ENCODE measurements around the gene PVALEF. TPM values are rescaled to one million over a fixed set of nuclear protein-coding genes. Genes with fewer than 3 reads are reported as not detected.

The PVALEF gene
- total RNA-seq, 4 donors from 2014 or later: not detected

DNA sequence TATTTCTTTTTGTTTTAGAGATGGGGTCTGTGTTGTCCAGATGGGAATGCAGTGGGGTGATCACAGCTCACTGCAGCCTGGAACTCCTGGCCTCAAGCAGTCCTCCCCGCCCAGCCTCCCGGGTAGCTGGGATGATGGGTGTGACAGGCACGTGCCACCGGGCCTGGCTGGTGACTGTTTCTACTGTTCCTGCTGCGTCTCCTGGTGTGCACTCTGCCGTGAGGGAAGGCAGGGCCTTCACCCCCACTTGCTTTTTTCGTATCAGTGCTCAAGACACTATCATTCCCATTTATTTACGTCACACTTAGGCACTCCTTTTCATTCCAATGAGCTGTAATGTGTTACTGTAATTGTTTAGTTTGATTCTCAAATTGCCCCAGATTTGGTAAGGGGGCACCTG is 25.3 kb upstream of the PVALEF start:
- TF ChIP-seq CTCF (IDR thresholded peaks at IDR 0.05): no peak
- TF ChIP-seq POLR2A (IDR thresholded peaks at IDR 0.05): no peak

DNA sequence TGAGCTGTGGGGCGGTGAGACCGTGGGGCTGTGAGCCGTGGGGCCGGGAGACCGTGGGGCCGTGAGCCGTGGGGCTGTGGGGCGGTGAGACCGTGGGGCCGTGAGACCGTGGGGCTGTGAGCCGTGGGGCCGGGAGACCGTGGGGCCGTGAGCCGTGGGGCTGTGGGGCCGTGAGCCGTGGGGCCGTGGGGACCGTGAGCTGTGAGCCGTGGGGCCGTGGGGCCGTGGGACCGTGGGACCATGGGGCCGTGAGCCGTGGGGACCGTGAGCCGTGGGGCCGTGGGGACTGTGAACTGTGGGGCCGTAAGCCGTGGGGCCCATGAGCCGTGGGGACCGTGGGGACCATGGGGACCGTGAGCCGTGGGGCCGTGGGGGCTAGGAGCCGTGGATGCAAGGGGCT is 24.6 kb upstream of the PVALEF start:
- 92 to 95% methylated on average over 36 to 37 of the region's 37 CpGs for WGBS, 2 donors
- TF ChIP-seq CTCF (IDR thresholded peaks at IDR 0.05): no peak
- TF ChIP-seq POLR2A (IDR thresholded peaks at IDR 0.05): no peak
- intact Hi-C loops (cut with DNase I; ENCODE audit: low total_unique reads): no loop called here
- DNase-seq (ENCODE audit: low spot score in 2 of 2): no peak
- H3K4me3 ChIP-seq (ENCODE audit: low read depth, poor library complexity, severe bottlenecking): no peak overlapping the region

More for the DNA sequence above, 25.3 kb upstream of the PVALEF start:
- WGBS, 2 donors: 54 to 56% methylated on average over 8 of the region's 8 CpGs
- no peak overlapping the region for H3K4me3 ChIP-seq (ENCODE audit: low read depth, poor library complexity, severe bottlenecking)
- intact Hi-C loops (cut with DNase I; ENCODE audit: low total_unique reads): no loop called here
- DNase-seq (ENCODE audit: low spot score in 2 of 2): no peak

DNA sequence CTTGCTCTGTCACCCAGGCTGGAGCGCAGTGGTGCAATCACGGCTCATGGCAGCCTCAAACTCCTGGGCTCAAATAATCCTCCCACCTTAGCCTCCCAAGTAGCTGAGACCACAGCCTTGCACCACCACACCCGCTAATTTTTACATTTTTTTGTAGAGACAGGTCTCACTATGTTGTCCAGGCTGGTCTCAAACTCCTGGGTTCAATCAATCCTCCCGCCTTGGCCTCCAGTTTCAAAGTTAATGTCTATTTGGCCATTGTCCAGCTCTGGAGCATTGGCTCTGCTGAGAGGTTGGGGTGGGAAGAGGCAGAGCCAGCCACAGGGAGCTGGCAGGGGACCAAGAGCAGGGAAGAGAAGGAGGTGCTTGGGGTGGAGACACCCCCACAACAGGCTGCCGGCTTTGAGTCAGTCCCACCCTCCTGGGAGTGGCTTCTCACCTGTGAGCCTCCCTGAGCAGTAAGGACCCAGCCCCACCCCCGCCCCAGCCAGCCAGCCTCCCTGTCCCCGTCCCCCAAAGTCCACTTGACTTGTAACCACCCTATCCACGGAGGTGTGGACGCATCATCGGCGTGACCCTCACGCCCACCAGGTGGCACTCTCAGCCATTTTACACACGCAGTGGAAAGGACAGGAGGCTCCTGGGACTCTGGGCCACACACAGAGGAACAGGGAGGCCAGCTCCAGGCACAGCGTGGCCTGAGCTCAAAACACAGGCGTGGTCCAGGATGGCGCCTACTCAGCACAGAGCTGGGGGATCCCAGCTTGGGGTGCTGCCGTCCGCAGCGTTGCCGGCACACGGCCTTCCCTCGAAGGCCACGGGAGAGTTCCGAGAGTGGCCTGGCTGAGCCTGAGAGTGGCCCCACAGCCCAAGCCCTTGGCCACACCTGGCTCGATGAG is 22.8 kb upstream of the PVALEF start:
- intact Hi-C loops (cut with DNase I; ENCODE audit: low total_unique reads): no loop called here
- 30 to 31% methylated on average over 13 to 14 of the region's 25 CpGs for WGBS, 2 donors
- TF ChIP-seq POLR2A (IDR thresholded peaks at IDR 0.05): no peak
- TF ChIP-seq CTCF (IDR thresholded peaks at IDR 0.05): no peak
- peak; percentile 68 to 94 for DNase-seq (ENCODE audit: low spot score in 2 of 2)
- no peak overlapping the region for H3K4me3 ChIP-seq (ENCODE audit: low read depth, poor library complexity, severe bottlenecking)

GRCh38 chr17:81143200-81143527 is 22.1 kb upstream of the PVALEF start:
- H3K4me3 ChIP-seq (ENCODE audit: low read depth, poor library complexity, severe bottlenecking): no peak overlapping the region
- WGBS, 2 donors: 56 to 83% methylated on average over 6 to 10 of the region's 11 CpGs
- intact Hi-C loops (cut with DNase I; ENCODE audit: low total_unique reads): no loop called here
- no peak for DNase-seq (ENCODE audit: low spot score in 2 of 2)
- no peak for TF ChIP-seq CTCF (IDR thresholded peaks at IDR 0.05)
- TF ChIP-seq POLR2A (IDR thresholded peaks at IDR 0.05): no peak

GRCh38 chr17:81143717-81144422 is 21.4 kb upstream of the PVALEF start:
- 62 to 66% methylated on average over 17 of the region's 17 CpGs for WGBS, 2 donors
- intact Hi-C loops (cut with DNase I; ENCODE audit: low total_unique reads): no loop called here
- no peak for DNase-seq (ENCODE audit: low spot score in 2 of 2)
- TF ChIP-seq CTCF (IDR thresholded peaks at IDR 0.05) (no peak), POLR2A (IDR thresholded peaks at IDR 0.05) (no peak)
- H3K4me3 ChIP-seq (ENCODE audit: low read depth, poor library complexity, severe bottlenecking): no peak overlapping the region
